GM12872 (cell line): Measurements from ENCODE around the gene HOXD12.

Experiments
- CTCF ChIP-seq: IDR thresholded peaks from 3 replicates; pipeline ENCODE4 v1.5.1; 2011; ENCODE audit warnings: low read depth, mild to moderate bottlenecking, low read length, moderate library complexity; ENCODE audit not compliant: insufficient read depth

HOXD12 gene

GRCh38 chr2:176132205-176133171, 32.9 kb downstream of the HOXD12 start:
- no peak for TF ChIP-seq CTCF

GRCh38 chr2:176133389-176133788, 33.8 kb downstream of the HOXD12 start:
- no peak for TF ChIP-seq CTCF

- no peak for TF ChIP-seq CTCF
These were observed 34.4 kb downstream of the HOXD12 start for GRCh38 chr2:176134035-176134434.

- no peak for TF ChIP-seq CTCF
These were observed 35.4 kb downstream of the HOXD12 start for GRCh38 chr2:176135035-176135440.

GRCh38 chr2:176136374-176137251, 37.0 kb downstream of the HOXD12 start:
- TF ChIP-seq CTCF: no peak

GRCh38 chr2:176137252-176137580, 37.6 kb downstream of the HOXD12 start:
- TF ChIP-seq CTCF: no peak

GRCh38 chr2:176137906-176138305, 38.3 kb downstream of the HOXD12 start:
- no peak for TF ChIP-seq CTCF
